Adrenal gland (tissue), 5 donors: ENCODE data around the gene P2RY2.

Experiments
- POLR2A ChIP-seq, 2 donors: fragments of 450-650 bp; IDR thresholded peaks; one replicate each; pipeline ENCODE4 v1.6.1; 2017; ENCODE audit warnings: antibody characterized with exemption in 2 of 2, mild to moderate bottlenecking in 2 of 2, moderate library complexity in 1 of 2
- TF ChIP-seq, protein P1 (sequence below), 6 experiments: fragments of 450-650 bp in 4 of 6; fragments of 200-600 bp in 2 of 6; sonication (generic) in 1 of 6; IDR thresholded peaks; 1 replicate in 5 of 6; 2 replicates in 1 of 6; pipeline versions ENCODE4 v1.5.1 to v1.8.0; 2016 to 2021; ENCODE audit warnings: antibody characterized with exemption in 6 of 6, mild to moderate bottlenecking in 2 of 6, moderate library complexity in 1 of 6
- donor health status: DM: no; HTN: no; CAD: no.

DNA sequence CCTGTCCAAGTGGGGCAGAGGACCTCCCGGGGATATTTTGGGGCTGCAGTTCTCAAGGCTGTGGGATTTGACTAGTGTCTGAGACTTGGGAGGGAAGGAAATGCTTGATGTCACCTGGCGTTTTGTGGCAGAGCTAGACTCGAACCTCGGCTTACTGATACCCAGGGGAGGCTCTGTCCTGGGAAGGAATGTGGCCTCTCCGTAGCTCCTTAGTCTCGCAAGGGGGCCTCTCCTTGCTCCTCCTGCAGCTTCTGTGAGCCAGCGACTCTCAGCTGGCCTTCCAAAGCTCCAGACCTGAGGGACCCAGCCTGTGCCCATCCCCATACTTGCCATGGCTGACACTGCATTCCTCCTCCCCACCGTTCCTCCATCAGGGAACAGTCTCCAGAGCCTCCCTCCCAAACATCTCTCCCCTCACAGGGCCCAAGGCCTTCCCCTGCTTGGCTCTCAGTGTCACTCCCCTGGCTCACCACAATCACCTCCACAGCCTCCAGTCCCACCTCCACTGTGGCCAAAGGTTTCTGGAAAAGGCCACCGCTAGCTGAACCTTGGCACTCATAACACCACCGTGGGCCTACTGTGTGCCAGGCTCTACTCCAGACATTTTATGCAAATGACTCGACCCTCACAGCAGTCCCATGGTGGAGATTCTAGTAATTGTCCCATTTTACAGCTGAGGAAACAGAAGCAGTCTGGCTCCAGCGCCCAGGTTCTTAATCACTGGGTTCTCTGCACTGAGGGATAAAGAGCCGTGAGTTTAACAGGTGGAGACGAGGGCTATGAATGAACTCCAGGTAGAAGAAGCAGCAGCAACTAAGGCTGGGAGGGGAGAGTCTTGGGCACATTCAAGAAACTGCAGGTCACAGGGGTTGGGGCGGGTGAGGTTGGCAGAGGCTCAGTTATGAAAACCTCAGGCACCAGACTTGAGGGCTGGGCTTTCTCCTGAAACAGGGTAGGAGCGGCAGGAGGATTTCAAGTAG lies 12.1 kb downstream of the P2RY2 start:
- no peak for TF ChIP-seq POLR2A (IDR thresholded peaks at IDR 0.05)
- TF ChIP-seq, protein P1, sequence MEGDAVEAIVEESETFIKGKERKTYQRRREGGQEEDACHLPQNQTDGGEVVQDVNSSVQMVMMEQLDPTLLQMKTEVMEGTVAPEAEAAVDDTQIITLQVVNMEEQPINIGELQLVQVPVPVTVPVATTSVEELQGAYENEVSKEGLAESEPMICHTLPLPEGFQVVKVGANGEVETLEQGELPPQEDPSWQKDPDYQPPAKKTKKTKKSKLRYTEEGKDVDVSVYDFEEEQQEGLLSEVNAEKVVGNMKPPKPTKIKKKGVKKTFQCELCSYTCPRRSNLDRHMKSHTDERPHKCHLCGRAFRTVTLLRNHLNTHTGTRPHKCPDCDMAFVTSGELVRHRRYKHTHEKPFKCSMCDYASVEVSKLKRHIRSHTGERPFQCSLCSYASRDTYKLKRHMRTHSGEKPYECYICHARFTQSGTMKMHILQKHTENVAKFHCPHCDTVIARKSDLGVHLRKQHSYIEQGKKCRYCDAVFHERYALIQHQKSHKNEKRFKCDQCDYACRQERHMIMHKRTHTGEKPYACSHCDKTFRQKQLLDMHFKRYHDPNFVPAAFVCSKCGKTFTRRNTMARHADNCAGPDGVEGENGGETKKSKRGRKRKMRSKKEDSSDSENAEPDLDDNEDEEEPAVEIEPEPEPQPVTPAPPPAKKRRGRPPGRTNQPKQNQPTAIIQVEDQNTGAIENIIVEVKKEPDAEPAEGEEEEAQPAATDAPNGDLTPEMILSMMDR (IDR thresholded peaks at IDR 0.05), result no peak
